Keratinocyte (primary cell): Measurements from ENCODE around the gene CR1L. TPM values are rescaled to one million over a fixed set of nuclear protein-coding genes. Genes with fewer than 3 reads are reported as not detected.
"Not testable (repeated sequence)": the region's sequence is repeated elsewhere in the genome, so short reads cannot be mapped to it uniquely, and the experiment has no call there.

ENCODE experiments used
- DNase-seq: peaks from one replicate; pipeline ENCODE4 v3.0.0-alpha.2; 2011; ENCODE audit warnings: low read depth, missing footprints, low spot score
- FAIRE-seq: peaks from 2 replicates; lab custom pipeline; 2011; peaks lifted over from hg19 to GRCh38; lab: Jason Lieb, UNC
- H2AFZ ChIP-seq: 2 replicates; pipeline ENCODE4 v1.6.0; 2012; ENCODE audit warnings: low read length, control low read depth, inconsistent platforms; ENCODE audit not compliant: control insufficient read depth
- H3K27ac ChIP-seq: 2 replicates; pipeline ENCODE4 v1.5.1; 2011; ENCODE audit warnings: low read length; ENCODE audit not compliant: control insufficient read depth, insufficient read depth
- H3K27me3 ChIP-seq: 3 replicates; pipeline ENCODE4 v1.6.0; 2011; ENCODE audit warnings: low read length; ENCODE audit not compliant: control insufficient read depth, insufficient read depth; ENCODE audit errors: extremely low read depth
- H3K36me3 ChIP-seq, 2 experiments: 2 replicates in 1 of 2; 3 replicates in 1 of 2; pipeline ENCODE4 v1.5.1; 2011; ENCODE audit warnings: low read length in 2 of 2, mild to moderate bottlenecking in 1 of 2; ENCODE audit not compliant: control insufficient read depth in 2 of 2, insufficient read depth in 2 of 2; ENCODE audit errors: extremely low read depth in 1 of 2
- H3K4me1 ChIP-seq: 3 replicates; pipeline ENCODE4 v1.5.1; 2011; ENCODE audit warnings: low read length; ENCODE audit not compliant: control insufficient read depth, insufficient read depth; ENCODE audit errors: extremely low read depth
- H3K4me2 ChIP-seq: 3 replicates; pipeline ENCODE4 v1.6.0; 2011; ENCODE audit warnings: low read depth, low read length; ENCODE audit not compliant: control insufficient read depth, insufficient read depth; ENCODE audit errors: extremely low read depth
- H3K4me3 ChIP-seq, 3 experiments: fragments of 200-600 bp in 1 of 3; sonication (generic) in 1 of 3; 2 replicates in 2 of 3; 3 replicates in 1 of 3; pipeline ENCODE4 v1.5.1; 2011 to 2016; ENCODE audit warnings: low read length in 3 of 3, mild to moderate bottlenecking in 3 of 3, control low read depth in 2 of 3, inconsistent platforms in 1 of 3, low read depth in 1 of 3, mixed read lengths in 1 of 3, mixed run types in 1 of 3, moderate library complexity in 1 of 3; ENCODE audit not compliant: control insufficient read depth in 2 of 3, insufficient read depth in 2 of 3; ENCODE audit errors: extremely low read depth in 1 of 3
- H3K79me2 ChIP-seq: 2 replicates; pipeline ENCODE4 v1.6.0; 2012; ENCODE audit warnings: low read length; ENCODE audit not compliant: control insufficient read depth, insufficient read depth
- H3K9ac ChIP-seq: 3 replicates; pipeline ENCODE4 v1.6.0; 2011; ENCODE audit warnings: low read length; ENCODE audit not compliant: control insufficient read depth, insufficient read depth; ENCODE audit errors: extremely low read depth
- H3K9me1 ChIP-seq: 3 replicates; pipeline ENCODE4 v1.6.0; 2011; ENCODE audit warnings: low read length; ENCODE audit not compliant: control insufficient read depth, insufficient read depth; ENCODE audit errors: extremely low read depth
- H3K9me3 ChIP-seq: 2 replicates; pipeline ENCODE4 v1.5.1; 2012; ENCODE audit warnings: low read depth, low read length; ENCODE audit not compliant: control insufficient read depth
- H4K20me1 ChIP-seq: 3 replicates; pipeline ENCODE4 v1.6.0; 2011; ENCODE audit warnings: low read length; ENCODE audit not compliant: control insufficient read depth, insufficient read depth; ENCODE audit errors: extremely low read depth
- CTCF ChIP-seq, 3 experiments: IDR thresholded peaks in 1 of 3; conservative IDR thresholded peaks in 1 of 3; optimal IDR thresholded peaks in 1 of 3; 2 replicates in 2 of 3; 3 replicates in 1 of 3; pipeline versions ENCODE3 to v1.5.1; 2011; ENCODE audit warnings: low read length in 3 of 3, mild to moderate bottlenecking in 3 of 3, moderate library complexity in 2 of 3, control low read depth in 1 of 3, inconsistent platforms in 1 of 3; ENCODE audit not compliant: insufficient read depth in 2 of 3; ENCODE audit errors: extremely low read depth in 1 of 3
- EZH2 ChIP-seq: IDR thresholded peaks from one replicate; pipeline ENCODE4 v1.6.1; 2012; ENCODE audit warnings: inconsistent platforms, mild to moderate bottlenecking, low read length, moderate library complexity
- dilution Hi-C: fragments of 300-500 bp; cut with MboI; formaldehyde crosslinking; loops from one replicate; pipeline ENCODE4 v1.7.0; 2020; ENCODE audit warnings: low sequenced_read_pairs; ENCODE audit not compliant: extremely low pct_ligation_motif_present
- polyA plus RNA-seq, 5 experiments: library from polyadenylated mRNA; depleted of rRNA in 3 of 5; stranded (reverse) in 3 of 5; stranded (forward) in 1 of 5; unstranded in 1 of 5; fragments of >200 nt; gene quantifications; 1 replicate in 1 of 5; 2 replicates in 3 of 5; 3 replicates in 1 of 5; pipeline versions ENCODE4 v1.2.1 to v1.2.3, GENCODE V29; 2011 to 2012; ENCODE audit warnings: missing spikeins in 2 of 5, low read depth in 1 of 5, low replicate concordance in 1 of 5

CR1L gene
- polyA plus RNA-seq, 1 donor (not counting 4 experiments of a cell fraction or from before 2014, with no cell fraction given) = not detected

GRCh38 chr1:207631137-207631536 is 13.8 kb upstream of the CR1L start:
- DNase-seq (no peak), FAIRE-seq (no peak)
- TF ChIP-seq CTCF (optimal IDR thresholded peaks at IDR 0.05 in 1 of 3, IDR thresholded peaks at IDR 0.05 in 1 of 3, conservative IDR thresholded peaks at IDR 0.05 in 1 of 3; ENCODE audit: extremely low read depth in 1 of 3, insufficient read depth in 2 of 3, low read length in 3 of 3) (no peak), EZH2 (no peak)
- no peaks in the 10 kb centered on the region for H4K20me1 ChIP-seq
- H3K79me2 ChIP-seq = no peaks in the 10 kb centered on the region
- peaks cover 5% of the 10 kb centered on the region for H3K27me3 ChIP-seq
- dilution Hi-C loops = no loop called here
- no peak overlapping the region for H3K4me2 ChIP-seq
- no peak overlapping the region for H2AFZ ChIP-seq
- H3K9me1 ChIP-seq = no peaks in the 10 kb centered on the region
- H3K27ac ChIP-seq = no peak overlapping the region
- H3K9ac ChIP-seq = no peak overlapping the region
- H3K4me1 ChIP-seq = peaks cover 3% of the 10 kb centered on the region
- no peaks in the 10 kb centered on the region for H3K36me3 ChIP-seq
- no peak overlapping the region for H3K4me3 ChIP-seq
- no peaks in the 10 kb centered on the region for H3K9me3 ChIP-seq

GRCh38 chr1:207633226-207633625 is 11.7 kb upstream of the CR1L start:
- no peak overlapping the region for H3K9ac ChIP-seq
- H3K4me2 ChIP-seq = no peak overlapping the region
- no peaks in the 10 kb centered on the region for H3K4me1 ChIP-seq
- H4K20me1 ChIP-seq = no peaks in the 10 kb centered on the region
- no peak overlapping the region for H3K27ac ChIP-seq
- FAIRE-seq = no peak
- TF ChIP-seq EZH2 (no peak), CTCF (optimal IDR thresholded peaks at IDR 0.05 in 1 of 3, IDR thresholded peaks at IDR 0.05 in 1 of 3, conservative IDR thresholded peaks at IDR 0.05 in 1 of 3; ENCODE audit: extremely low read depth in 1 of 3, insufficient read depth in 2 of 3, low read length in 3 of 3) (no peak)
- dilution Hi-C loops = no loop called here
- H2AFZ ChIP-seq = no peak overlapping the region
- H3K4me3 ChIP-seq = no peak overlapping the region
- H3K79me2 ChIP-seq = no peaks in the 10 kb centered on the region
- no peaks in the 10 kb centered on the region for H3K36me3 ChIP-seq
- no peaks in the 10 kb centered on the region for H3K9me1 ChIP-seq
- H3K27me3 ChIP-seq = peaks cover 5% of the 10 kb centered on the region
- DNase-seq = no peak
- H3K9me3 ChIP-seq = no peaks in the 10 kb centered on the region

- H3K4me2 ChIP-seq, dilution Hi-C loops, H3K9me1 ChIP-seq, H4K20me1 ChIP-seq, H2AFZ ChIP-seq, DNase-seq, H3K9ac ChIP-seq, H3K79me2 ChIP-seq, H3K27me3 ChIP-seq, H3K9me3 ChIP-seq, H3K4me3 ChIP-seq, H3K4me1 ChIP-seq, FAIRE-seq, H3K27ac ChIP-seq, H3K36me3 ChIP-seq: not testable (repeated sequence)
These were observed 11.1 kb upstream of the CR1L start for GRCh38 chr1:207633699-207634289.

GRCh38 chr1:207634293-207634692 is 10.6 kb upstream of the CR1L start:
- H4K20me1 ChIP-seq, H3K9ac ChIP-seq, H3K4me2 ChIP-seq, H3K27ac ChIP-seq, H3K4me3 ChIP-seq, H3K4me1 ChIP-seq, H3K79me2 ChIP-seq, DNase-seq, H3K36me3 ChIP-seq, H3K9me3 ChIP-seq, dilution Hi-C loops, FAIRE-seq, H3K9me1 ChIP-seq, H2AFZ ChIP-seq, H3K27me3 ChIP-seq: not testable (repeated sequence)
